Gastroesophageal sphincter (tissue), 4 donors: ENCODE measurements around the gene HK3. TPM values are rescaled to one million over a fixed set of nuclear protein-coding genes. Genes with fewer than 3 reads are reported as not detected.

ENCODE experiments used
- ATAC-seq: fragments of 150-250 bp; one replicate; pipeline ENCODE4 v1.9.1; 2016; ENCODE audit warnings: mild to moderate bottlenecking, moderate library complexity
- H3K27ac ChIP-seq, 4 donors: fragments of 200-600 bp; sonication (generic) in 3 of 4; 1 replicate in 3 of 4; 2 replicates in 1 of 4; pipeline ENCODE4 v1.5.1; 2016 to 2019
- H3K27me3 ChIP-seq: fragments of 200-600 bp; sonication (generic); one replicate; pipeline ENCODE4 v1.5.1; 2019
- H3K36me3 ChIP-seq, 2 donors: fragments of 200-600 bp; sonication (generic); one replicate each; pipeline ENCODE4 v1.5.1; 2019; ENCODE audit warnings: control low read depth in 1 of 2
- H3K4me1 ChIP-seq, 3 donors: fragments of 200-600 bp; sonication (generic); 1 replicate in 2 of 3; 2 replicates in 1 of 3; pipeline ENCODE4 v1.5.1; 2016 to 2019; ENCODE audit warnings: control low read depth in 2 of 3
- H3K4me3 ChIP-seq, 2 donors: fragments of 200-600 bp; sonication (generic); one replicate each; pipeline ENCODE4 v1.5.1; 2019; ENCODE audit warnings: mild to moderate bottlenecking in 1 of 2, moderate library complexity in 1 of 2
- H3K9me3 ChIP-seq, 3 donors: fragments of 200-600 bp; sonication (generic); one replicate each; pipeline ENCODE4 v1.5.1; 2017 to 2019; ENCODE audit warnings: control low read depth in 2 of 3
- EP300 ChIP-seq: sonication (generic); formaldehyde crosslinking; IDR thresholded peaks from one replicate; pipeline ENCODE4 v1.6.1; 2017; ENCODE audit warnings: antibody characterized with exemption, mild to moderate bottlenecking
- POLR2A ChIP-seq, 2 donors: fragments of 450-650 bp; IDR thresholded peaks; one replicate each; pipeline ENCODE4 v1.6.1; 2017; ENCODE audit warnings: antibody characterized with exemption in 2 of 2, mild to moderate bottlenecking in 2 of 2, moderate library complexity in 1 of 2
- POLR2AphosphoS5 ChIP-seq: sonication (generic); formaldehyde crosslinking; IDR thresholded peaks from one replicate; pipeline ENCODE4 v1.6.1; 2017; ENCODE audit warnings: antibody characterized with exemption
- WGBS, 2 donors: methylation state at CpG; one replicate each; pipeline ENCODE4 v1.1.5; 2018; ENCODE audit warnings: low coverage in 1 of 2; 5-methylcytosine and 5-hydroxymethylcytosine counted together
- total RNA-seq, 4 donors: library from RNA; depleted of rRNA; stranded (reverse); fragments of >200 nt; gene quantifications; one replicate each; pipeline ENCODE4 v1.1.0, GENCODE V29; 2016
- TF ChIP-seq, protein P1 (sequence below), 4 experiments: fragments of 200-600 bp in 2 of 4; fragments of 450-650 bp in 2 of 4; sonication (generic) in 1 of 4; IDR thresholded peaks; one replicate each; pipeline ENCODE4 v1.5.1; 2017 to 2019; ENCODE audit warnings: antibody characterized with exemption in 4 of 4, mild to moderate bottlenecking in 2 of 4, moderate library complexity in 2 of 4

Gene HK3
- total RNA-seq, 4 donors from 2014 or later, result 3.4 to 11.5 (median 8.1) TPM

DNA sequence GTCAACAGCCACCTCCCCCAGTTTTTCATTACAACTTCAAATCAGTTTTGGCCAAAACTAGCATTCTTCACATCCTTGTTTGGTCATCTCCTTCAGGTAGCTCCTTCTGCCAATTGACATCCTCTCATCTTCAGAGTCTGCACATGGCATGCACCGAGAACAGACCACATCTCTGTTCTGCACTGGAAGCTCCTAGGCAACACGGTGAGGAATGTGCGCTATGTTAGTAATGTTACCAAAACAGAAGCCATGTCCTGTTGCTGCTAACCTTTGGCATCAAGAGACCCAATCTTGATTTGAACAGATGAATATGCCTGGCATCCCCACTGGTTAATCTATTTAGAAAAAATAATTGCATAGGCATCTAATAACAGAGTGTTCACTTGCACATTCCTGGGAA, 5.1 kb upstream of the HK3 start:
- no peak for TF ChIP-seq EP300
- TF ChIP-seq, protein P1, sequence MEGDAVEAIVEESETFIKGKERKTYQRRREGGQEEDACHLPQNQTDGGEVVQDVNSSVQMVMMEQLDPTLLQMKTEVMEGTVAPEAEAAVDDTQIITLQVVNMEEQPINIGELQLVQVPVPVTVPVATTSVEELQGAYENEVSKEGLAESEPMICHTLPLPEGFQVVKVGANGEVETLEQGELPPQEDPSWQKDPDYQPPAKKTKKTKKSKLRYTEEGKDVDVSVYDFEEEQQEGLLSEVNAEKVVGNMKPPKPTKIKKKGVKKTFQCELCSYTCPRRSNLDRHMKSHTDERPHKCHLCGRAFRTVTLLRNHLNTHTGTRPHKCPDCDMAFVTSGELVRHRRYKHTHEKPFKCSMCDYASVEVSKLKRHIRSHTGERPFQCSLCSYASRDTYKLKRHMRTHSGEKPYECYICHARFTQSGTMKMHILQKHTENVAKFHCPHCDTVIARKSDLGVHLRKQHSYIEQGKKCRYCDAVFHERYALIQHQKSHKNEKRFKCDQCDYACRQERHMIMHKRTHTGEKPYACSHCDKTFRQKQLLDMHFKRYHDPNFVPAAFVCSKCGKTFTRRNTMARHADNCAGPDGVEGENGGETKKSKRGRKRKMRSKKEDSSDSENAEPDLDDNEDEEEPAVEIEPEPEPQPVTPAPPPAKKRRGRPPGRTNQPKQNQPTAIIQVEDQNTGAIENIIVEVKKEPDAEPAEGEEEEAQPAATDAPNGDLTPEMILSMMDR (IDR thresholded peaks at IDR 0.05), result no peak
- no peak for TF ChIP-seq POLR2AphosphoS5
- TF ChIP-seq POLR2A (IDR thresholded peaks at IDR 0.05), result no peak
- peaks cover 10 to 75% of the 10 kb centered on the region in 2 donors for H3K36me3 ChIP-seq
- no peaks in the 10 kb centered on the region for H3K27me3 ChIP-seq

DNA sequence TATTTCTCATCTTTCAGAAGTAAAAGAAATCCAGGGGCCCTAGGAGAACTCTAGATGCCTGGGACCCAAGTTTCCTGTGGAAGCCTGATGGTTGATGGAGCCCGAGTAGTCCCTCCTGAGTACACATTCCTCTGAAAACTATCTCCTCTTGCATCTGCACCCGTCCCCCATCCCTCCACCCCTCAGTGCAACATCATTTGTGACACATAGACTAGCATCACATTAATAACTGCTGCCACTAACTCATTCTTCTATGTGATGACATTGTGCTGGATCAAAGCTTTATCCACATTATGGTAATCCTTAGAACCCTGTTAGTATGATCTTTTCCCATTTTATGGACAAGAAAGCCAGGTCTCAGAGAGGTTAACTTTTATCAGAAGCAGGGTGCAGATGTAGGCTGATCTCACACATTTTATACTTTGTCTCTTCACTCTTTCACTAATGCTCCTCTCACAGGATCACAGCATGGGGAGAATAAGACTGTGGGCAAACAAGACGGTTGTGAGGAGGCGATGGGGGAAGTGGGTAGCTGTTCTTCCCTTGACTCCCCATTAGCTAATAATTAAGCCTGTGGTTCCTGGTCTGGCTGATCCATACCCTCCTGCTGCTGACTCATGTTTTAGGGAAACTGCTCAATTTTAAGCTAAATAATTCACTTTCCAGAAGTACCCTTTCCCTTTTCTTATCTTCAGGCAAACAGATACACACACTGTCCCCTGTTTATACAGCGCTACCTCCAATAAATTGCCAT, 3.9 kb upstream of the HK3 start:
- no peaks in the 10 kb centered on the region for H3K9me3 ChIP-seq
- H3K36me3 ChIP-seq, result peaks cover 8 to 65% of the 10 kb centered on the region in 2 donors
- TF ChIP-seq POLR2A (IDR thresholded peaks at IDR 0.05) (no peak), POLR2AphosphoS5 (no peak), EP300 (no peak)
- TF ChIP-seq, protein P1 (IDR thresholded peaks at IDR 0.05), result no peak
- ATAC-seq, result no peak
- 75 to 89% methylated on average over 3 to 5 of the region's 5 CpGs for WGBS, 2 donors
- peaks cover 0 to 7% (median 0%) of the 10 kb centered on the region in 3 donors for H3K4me1 ChIP-seq
- H3K27me3 ChIP-seq, result no peaks in the 10 kb centered on the region
- no peak overlapping the region for H3K4me3 ChIP-seq
- H3K27ac ChIP-seq, result no peak overlapping the region

More for the DNA sequence above, 5.1 kb upstream of the HK3 start:
- Histone ChIP-seq H3K4me3 (no peak overlapping the region), H3K9me3 (no peaks in the 10 kb centered on the region), H3K27ac (no peak overlapping the region), H3K4me1 (peaks cover 0 to 7% (median 0%) of the 10 kb centered on the region in 3 donors)
- 79 to 86% methylated on average over 3 of the region's 3 CpGs for WGBS, 2 donors
- ATAC-seq, result no peak

DNA sequence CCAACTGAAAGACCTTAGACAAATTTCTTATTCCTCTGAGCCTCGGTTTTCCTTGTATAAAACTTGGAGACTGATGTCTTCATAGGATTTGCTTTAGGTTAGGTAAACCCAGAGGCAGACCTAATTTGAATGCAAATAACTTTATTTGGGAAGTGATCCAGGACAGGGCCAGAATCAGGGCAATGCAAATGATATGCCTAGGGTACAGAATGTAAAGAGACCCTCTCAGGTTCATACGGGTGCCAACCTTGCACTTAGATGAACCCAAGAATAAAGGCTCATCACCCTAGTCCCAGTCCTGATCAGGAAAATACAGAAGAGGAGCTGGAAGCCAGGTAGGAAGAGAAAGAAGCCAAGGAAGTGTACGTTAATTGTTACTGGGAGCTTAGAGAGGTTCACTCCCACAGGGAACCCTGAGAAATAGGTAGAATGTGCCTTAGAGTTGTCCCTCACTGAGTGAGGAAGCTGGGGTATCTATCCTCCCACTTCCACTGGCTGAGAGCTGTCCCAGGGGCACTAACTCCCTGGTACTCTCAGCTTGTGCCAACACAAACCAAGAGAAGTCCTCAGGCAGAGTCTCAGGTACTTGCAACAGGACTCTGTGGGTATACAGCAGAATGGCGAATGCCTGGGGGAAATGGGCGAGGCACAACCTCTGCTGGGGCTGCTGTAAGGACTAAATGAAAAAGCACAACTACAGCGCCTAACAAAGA, 3.1 kb upstream of the HK3 start:
- ATAC-seq, result no peak
- Histone ChIP-seq H3K27me3 (no peaks in the 10 kb centered on the region), H3K9me3 (no peaks in the 10 kb centered on the region), H3K4me1 (peaks cover 0 to 7% (median 0%) of the 10 kb centered on the region in 3 donors), H3K4me3 (no peak overlapping the region), H3K36me3 (peaks cover 4 to 57% of the 10 kb centered on the region in 2 donors), H3K27ac (no peak overlapping the region)
- WGBS, 2 donors, result 75 to 89% methylated on average over 4 of the region's 6 CpGs
- no peak for TF ChIP-seq POLR2A (IDR thresholded peaks at IDR 0.05)
- TF ChIP-seq EP300, result no peak
- TF ChIP-seq, protein P1 (IDR thresholded peaks at IDR 0.05), result no peak
- no peak for TF ChIP-seq POLR2AphosphoS5

DNA sequence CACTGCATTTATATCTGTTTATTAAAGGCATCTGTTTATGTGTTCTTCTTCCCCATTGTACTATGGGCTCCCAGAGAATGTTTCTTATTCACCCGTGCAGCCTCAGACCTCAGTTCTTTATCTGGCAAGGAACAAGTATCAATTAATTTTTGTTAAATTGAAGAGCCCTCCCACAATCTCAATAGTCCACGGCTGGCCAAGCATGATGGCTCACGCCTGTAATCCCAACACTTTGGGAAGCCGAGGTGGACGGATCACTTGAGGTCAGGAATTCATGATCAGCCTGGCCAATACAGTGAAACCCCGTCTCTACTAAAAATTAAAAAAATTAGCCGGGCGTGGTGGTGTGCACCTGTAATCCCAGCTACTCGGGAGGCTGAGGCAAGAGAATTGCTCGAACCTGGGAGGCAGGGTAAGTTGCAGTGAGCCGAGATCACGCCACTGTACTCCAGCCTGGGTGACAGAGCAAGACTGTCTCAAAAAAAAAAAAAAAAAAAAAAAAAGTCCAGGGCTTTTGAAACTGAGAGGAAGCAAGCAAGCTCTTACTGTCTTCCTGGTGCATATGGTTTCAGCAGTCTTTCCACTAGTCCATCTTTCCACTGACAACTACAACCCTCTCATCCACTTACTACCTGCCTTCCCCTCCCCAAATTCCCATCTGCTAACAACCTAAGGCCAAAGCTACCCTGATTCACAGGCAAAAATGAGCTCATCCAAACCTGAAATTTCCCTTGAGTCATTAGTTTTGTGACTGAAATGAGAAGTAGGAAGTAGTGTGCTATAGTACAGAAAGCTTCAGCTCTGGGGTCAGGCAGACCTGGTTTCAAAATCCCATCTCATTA, 2.3 kb upstream of the HK3 start:
- WGBS, 2 donors, result 67 to 91% methylated on average over 1 to 11 of the region's 12 CpGs
- Histone ChIP-seq H3K36me3 (peaks cover under 1 to 49% of the 10 kb centered on the region in 2 donors), H3K27me3 (no peaks in the 10 kb centered on the region), H3K27ac (no peak overlapping the region), H3K9me3 (no peaks in the 10 kb centered on the region), H3K4me3 (no peak overlapping the region), H3K4me1 (peaks cover 0 to 7% (median 0%) of the 10 kb centered on the region in 3 donors)
- no peak for TF ChIP-seq EP300
- TF ChIP-seq, protein P1 (IDR thresholded peaks at IDR 0.05), result no peak
- TF ChIP-seq POLR2A (IDR thresholded peaks at IDR 0.05), result no peak
- no peak for ATAC-seq
